GM04504 (cell line): ENCODE results near the gene DMXL1.
"Not testable (repeated sequence)": the region's sequence is repeated elsewhere in the genome, so short reads cannot be mapped to it uniquely, and the experiment has no call there.

Experiments
- DNase-seq: peaks from one replicate; pipeline ENCODE4 v3.0.0-alpha.2; 2012; ENCODE audit warnings: low read depth

Gene DMXL1

DNA sequence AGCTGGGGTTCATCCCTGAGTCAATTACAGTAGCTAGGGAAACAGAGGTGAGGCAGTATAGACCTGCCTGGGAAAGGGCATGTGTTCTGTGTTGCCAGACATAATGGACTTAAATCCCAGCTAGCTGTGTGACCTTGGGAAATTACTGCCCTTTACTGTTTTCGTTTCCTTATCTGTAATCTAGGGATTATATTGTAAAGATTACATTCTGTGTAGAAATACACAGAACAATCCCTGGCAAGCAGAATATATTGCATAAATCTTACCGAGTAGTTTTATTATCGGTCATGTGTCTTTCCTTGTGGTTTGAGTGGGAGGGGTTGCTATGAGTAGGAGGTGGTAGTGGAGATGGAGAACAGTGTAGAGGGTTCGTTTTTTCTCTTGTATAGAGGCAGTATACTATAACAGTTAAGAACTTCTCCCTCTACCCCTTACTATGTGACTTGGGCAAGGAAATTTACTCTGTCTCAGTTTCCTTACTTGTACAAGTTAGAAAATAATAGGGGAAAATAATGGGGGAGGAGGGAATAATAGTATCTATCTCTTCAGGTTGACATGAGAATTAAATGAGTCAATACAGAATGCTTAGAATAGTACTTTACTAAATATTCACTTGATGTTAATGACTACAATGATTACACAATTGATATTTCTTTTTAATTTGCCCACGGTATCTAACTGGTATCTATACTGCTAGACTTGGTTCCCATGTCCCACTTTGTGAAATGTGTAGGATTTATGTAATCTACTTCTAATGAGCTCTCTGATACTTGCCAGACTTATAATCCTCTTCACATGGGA, 7.1 kb upstream of the DMXL1 start:
- no peak for DNase-seq

DNA sequence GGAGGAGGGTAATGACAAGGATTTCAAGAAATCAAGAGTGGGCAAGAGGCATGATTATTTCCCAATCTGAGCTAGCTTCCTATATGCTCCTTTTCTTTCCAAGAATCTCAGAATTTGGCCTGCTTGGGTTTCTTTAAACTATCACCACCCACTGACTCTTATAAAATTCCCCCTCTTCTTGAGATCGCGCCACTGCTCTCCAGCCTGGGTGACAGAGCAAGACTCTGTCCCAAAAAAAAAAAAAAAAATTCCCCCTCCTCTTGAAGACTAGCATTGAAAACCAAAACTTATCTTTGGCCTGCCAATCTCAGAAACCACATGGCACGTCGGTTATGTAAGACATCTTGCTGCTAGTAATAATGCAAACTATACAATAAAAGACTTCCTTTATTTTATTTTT, 3.4 kb upstream of the DMXL1 start:
- no peak for DNase-seq

DNA sequence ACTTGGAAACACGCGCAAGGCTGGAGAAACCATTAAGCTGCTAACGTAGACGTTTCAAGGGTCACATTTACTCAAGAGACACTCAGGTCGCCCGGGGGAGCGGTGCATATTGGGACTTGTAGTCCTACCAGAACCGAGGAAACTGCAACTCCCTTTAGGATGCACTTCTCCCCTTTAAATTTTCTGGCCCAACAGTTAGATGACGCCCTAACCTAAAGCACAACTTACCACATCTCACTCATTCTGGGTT, 384 bp upstream of the DMXL1 start:
- no peak for DNase-seq

DNA sequence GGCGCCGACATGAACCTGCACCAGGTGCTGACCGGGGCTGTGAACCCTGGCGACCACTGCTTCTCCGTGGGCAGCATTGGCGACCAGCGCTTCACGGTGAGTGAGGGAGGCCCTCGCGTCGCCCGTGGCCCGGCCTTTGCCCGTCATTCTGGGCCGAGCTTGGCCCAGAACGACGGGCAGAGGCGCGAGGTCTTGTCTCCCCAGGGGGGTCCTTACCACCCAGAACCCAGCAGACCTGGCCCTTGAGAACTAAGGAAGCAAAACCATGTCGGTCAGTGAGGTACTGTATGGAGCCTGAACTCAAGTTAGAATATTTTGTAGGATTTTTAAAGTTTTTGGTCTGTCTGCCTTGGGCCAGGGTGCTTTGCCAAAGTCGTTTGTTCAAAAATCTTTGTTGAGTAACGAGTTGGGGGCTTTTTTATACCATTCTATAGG, 691 bp downstream of the DMXL1 start:
- no peak for DNase-seq

DNA sequence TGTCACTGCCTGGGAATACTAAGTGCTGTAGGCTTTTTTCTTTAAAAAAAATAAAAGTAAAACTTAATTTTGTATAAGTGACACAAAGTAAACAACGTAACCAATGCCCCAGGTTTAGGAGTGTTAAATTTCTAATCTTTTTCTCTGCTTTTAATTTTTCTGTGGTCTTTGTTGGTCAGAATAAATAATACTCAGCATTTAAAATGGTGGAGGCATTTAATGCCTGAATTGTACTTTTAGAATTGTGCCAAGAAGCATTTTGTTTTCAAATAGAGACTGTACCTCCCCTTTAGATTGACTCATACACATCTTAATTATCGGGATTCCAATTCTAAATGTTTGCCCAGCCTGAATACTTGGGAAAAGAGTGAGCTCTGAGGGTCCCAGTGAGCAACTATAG, 1.6 kb downstream of the DMXL1 start:
- no peak for DNase-seq

DNA sequence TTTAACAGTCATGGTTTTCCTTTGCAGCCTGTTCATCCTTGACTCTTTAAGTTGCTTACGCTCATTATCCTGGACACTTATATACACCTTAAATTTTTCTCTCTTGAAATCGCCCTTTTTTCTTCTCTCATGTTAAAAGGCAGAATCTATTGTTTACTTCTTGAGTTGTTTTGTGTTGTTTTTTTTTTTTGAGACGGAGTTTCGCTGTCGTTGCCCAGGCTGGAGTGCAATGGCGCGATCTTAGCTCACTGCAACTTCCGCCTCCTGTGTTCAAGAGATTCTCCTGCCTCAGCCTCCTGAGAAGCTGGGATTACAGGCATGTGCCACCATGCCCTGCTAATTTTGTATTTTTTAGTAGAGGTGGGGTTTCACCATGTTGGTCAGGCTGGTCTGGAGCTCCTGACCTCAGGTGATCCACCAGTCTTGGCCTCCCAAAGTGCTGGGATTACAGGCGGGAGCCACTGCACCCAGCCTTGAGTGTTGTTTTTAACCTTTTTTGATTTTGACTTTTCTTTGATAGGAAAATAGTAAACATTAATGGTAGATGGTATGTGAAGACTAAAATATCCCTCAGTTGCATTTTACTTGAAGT, 3.0 kb downstream of the DMXL1 start:
- not testable (repeated sequence) for DNase-seq

DNA sequence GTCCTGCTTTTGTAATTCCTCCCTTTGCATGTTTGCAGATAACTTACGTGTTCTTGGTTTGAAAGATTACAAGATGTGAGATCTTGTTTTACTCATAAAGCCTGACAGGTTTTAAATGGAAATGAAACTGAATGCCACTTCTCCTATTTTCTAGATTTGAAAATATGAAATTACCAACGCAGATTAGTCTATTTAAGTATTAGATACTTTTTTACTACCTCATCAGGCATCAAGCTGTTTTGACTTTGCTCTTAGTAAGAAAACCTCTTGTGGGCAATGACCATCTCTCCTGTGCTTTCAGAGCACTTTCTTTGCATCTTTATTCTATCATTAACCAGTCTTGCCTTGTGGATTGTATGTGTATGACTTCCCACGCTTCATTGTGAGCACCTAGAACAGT, 3.5 kb downstream of the DMXL1 start:
- no peak for DNase-seq

DNA sequence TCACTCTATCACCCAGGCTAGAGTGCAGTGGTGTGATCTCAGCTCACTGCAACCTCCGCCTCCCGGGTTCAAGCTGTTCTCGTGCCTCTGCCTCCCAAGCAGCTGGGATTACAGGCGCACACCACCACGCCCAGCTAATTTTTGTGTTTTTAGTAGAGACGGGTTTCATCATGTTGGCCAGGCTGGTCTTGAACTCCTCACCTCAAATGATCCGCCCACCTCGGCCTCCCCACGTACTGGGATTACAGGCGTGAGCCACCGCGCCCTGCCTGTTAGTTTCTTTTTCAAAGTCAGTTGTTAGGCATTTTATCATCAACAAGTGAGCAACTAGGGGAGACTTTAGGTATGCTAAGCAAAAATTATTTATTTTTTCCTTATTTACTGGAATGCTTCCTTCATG, 4.4 kb downstream of the DMXL1 start:
- DNase-seq = not testable (repeated sequence)

DNA sequence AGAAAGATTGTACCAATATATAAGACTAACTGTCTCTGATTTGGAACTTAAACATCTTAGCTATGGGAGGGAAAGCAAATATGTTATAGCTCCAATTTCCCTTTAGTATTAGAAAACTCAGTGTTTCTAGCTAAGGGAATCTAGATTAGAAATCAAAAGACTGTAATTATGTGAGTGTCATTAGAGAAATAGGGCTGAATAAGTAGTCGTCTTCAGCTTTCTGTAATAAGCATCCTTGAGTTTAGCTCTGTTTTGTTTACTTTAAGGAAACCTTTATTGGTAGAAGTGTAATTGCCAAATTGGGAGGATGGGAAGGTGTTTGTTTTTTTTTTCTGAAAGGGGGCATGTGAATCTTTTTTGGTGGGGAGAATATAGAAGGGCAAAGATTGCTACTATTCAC, 5.2 kb downstream of the DMXL1 start:
- DNase-seq = no peak

DNA sequence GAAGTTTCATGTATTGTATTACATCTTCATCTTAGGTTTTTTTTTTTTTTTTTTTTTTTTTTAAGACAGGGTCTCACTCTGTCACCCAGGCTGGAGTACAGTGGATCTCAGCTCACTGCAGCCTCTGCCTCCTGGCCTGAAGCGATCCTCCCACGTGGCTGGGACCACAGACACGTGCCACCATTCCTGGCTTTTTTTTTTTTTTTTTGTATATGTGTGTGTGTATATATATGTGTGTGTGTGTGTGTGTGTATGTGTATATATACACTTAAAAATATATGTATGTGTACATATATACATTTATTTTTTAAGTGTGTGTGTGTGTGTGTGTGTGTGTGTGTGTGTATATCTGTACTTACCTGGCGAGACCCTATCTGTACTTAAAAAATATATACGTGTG, 6.6 kb downstream of the DMXL1 start:
- DNase-seq = no peak

DNA sequence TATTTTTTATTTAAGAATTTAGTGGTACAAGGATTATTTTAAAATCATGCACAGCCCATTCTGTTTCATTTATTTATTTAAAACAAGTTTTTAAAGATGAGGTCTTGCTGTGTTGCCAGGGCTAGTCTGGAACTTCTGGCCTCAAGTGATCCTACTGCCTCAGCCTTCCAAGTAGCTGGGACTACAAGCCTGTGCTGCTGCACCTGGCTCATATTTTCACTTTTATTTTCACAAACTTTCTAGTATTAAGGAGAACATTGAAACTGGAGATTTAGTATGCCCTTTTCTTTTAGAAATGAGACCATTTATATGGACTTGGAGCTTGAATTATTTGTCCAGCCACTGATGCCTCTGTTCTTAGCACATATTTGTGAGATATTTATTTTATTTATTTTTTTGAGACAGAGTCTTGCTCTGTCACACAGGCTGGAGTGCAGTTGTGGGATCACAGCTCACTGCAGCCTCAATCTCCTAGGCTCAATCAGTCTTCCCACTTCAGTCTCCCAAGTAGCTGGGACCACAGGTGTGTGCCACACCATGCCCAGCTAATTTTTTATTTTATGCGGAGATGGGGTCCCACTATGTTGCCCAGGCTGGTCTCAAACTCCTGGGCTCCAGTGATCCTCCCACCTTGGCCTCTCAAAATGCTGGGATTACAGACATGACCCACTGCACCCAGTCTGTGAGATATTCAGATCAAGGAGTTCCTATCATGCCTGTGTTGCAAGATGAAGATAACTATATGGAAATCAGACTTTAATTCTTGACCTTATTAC, 7.4 kb downstream of the DMXL1 start:
- no peak for DNase-seq

DNA sequence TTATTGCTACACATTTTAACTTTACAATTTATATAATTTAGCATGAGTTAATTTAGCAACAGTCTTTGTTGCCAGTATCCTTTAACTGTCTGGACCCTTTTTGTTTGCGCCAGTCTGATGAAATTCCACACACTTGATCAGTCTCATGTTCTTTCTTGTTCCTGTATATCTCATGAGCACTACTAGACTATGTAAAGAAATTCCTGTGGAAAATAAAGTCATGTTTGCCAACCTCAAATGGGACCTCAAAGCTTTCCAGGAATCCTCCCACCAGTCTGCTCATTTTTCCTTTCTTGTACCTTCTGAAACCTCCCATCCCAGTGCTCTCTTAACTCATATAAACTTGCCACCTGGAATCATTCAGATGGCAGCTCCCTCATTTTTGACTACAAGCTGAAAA, 8.0 kb downstream of the DMXL1 start:
- DNase-seq = no peak

DNA sequence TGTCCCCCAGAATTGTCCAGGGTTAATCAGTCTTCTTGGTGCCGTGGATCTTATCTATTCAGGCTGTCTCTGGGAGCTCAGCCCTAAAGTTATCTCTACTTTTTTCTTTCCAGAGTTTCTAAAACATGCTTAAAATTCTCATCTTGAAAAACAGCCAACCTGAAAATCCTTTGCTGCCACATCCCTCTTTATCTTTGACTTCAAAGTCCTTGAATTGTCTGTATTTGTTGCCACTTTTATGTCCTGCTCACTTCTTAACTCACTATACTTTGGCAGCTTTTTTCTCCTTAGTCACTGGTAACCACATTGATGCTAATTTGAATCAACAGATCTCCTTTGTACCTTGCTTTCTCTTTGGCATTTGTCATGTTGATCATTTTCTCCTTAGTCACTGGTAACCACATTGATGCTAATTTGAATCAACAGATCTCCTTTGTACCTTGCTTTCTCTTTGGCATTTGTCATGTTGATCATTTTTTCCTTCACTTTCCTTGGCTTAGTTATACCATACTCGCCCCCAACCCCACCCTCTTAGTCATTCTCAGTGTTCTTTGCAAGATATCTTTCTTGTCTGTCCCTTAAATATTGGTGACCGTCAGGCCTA, 8.5 kb downstream of the DMXL1 start:
- no peak for DNase-seq

DNA sequence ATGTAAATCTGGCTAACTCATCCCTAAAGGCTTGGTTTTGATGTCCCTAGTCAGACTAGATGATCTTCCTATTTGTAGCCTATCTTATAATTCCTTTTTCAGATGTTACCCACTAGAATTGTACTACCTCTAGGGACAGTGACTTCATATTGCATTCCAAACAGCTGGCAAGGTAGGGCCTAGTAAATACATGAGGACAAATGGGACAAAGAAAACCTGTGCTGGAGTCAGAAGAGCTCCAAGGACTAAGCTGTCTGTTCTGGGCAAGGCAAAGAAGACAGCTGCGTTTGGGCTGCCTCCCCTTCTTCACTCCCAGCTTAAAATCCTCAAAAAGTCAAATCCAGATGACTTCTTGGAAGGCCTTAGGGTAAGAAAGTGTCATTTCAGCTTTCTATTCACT, 10.0 kb downstream of the DMXL1 start:
- DNase-seq = no peak

DNA sequence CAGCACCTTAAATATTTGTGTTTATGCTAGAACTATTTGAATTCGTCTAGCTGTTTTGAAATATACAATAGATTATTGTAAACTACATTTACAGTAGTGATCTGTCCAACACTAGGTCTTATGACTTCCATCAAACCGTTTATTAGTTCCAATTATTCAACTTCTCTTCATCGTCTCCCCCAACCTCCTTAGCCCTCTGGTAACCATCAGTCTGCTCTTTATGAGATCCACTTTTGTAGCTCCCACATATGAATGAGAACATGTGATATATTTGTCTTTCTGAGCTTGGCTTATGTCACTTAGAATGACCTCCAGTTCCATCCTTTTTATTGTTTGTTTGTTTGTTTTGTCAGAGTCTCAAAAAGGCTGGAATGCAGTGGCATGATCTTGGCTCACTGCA, 11.8 kb downstream of the DMXL1 start:
- no peak for DNase-seq

DNA sequence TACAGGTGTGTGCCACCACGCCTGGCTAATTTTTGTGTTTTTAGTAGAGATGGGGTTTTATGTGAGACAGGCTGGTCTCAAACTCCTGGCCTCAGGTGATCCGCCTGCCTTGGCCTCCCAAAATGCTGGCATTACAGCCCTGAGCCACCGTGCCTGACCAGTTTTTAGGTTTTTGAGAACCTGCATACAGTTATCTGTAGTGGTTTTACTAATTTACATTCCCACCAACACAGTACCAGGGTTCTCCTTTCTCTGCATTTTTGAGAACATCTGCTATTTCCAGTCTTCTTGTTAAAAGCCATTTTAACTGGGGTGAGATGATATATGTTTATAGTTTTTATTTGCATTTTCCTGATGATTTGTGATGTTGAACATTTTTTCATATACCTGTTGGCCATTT, 12.8 kb downstream of the DMXL1 start:
- no peak for DNase-seq

DNA sequence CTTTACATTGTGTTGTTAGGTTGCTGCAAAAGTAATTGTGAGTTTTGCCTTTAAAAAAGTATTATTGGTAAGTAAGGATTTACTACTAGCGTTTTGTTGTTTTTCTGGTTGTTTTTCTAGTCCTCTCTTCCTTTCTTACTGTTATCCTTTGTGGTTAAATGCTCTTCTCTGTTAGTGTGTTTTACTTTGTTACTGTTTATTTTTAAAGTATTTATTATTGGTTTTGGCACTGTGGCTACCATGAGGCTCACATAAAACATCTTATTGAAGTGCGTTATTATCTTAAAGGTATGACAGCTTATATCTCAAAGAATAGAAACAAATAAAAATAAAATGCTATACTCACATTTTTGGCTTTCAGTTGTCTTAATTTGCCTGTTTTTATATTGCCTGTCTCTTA, 17.6 kb downstream of the DMXL1 start:
- DNase-seq = no peak

DNA sequence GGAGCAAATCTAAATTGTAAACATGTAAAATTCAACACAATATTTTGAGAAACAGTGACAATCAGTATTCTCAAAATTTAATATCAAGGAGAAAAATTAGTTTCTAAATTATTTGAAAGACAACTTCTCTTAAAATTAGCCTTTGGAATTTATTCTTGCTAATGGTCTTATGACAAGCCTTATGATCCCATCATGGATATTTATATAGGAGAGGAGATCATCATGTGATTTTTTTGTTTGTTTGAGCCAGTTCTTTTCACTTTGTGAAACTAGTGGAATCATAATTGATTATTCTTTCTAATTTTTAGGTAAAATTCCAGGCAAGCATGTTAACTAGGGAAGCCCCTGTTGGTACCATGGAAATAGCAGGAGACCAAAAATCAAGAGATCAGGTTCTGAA, 24.7 kb downstream of the DMXL1 start:
- DNase-seq = no peak

DNA sequence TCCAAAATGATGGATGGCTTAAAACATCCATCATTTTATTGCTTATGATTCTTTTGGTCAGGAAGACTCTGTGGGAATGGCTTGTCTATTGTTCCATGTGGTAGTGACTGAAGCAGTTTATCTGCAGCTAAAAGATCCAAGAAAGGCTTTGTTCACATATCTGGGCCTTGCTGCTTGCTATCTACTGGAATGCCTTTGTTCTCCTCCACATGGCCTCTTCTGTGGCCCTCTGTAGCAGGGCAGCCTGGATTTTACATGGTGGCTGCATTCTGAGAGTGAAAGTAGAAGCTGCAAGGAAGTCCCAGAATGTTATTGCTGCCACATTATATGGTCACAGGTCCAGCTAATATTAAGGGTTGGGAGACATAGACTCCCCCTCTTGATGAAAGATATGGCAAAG, 35.1 kb downstream of the DMXL1 start:
- DNase-seq = no peak

DNA sequence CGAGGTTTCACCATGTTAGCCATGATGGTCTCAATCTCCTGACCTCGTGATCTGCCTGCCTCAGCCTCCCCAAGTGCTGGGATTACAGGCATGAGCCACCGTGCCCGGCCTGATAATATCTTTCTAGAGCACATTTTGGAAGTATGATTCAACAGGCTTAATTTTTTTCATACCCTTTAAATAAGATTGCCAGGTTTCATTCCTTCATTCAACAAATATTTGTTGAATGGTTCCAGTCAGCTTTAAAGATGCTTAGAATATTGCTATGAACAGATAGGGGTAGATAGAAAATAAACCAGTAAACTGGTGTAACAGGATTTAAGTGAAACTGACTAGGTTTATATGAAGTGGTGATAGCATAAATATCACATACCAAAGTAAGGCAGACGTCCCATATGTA, 41.3 kb downstream of the DMXL1 start:
- no peak for DNase-seq

DNA sequence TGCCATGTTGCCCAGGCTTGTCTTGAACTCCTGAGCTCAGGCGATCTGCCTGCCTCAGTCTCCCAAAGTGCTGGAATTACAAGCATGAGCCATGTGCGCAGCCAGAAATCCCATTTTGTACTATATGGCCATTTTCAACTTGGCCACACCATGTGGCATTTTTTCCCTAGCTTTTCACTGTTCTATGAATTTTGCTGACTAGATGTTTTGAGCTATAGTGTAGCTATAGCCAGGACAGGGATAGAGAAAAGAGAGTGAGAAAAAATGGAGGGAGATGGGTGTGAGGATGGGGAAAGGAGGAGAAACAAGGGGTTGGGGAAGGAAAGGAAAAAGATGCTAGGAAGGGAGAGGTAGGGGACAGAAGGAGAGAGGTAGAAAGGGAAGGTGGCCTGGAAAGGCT, 46.4 kb downstream of the DMXL1 start:
- DNase-seq = no peak

DNA sequence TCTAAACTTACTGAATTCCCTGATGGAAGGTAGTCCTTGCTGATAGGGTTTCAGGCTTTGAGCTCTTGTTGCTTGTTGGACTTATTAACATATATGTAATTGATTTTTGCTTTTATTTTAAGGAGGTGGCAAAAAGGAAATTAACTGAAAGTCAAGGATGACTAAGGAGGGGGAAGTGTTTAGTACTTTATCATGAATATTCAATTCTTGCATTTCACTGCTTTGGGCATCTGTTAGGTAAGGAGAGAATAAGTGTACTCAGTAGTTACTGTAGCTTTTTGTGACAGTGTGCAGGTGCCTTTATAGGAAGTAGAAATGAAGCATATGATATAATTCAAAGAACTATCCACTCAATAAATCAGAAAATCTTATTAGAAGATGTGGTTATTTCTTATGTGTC, 47.1 kb downstream of the DMXL1 start:
- DNase-seq = no peak

DNA sequence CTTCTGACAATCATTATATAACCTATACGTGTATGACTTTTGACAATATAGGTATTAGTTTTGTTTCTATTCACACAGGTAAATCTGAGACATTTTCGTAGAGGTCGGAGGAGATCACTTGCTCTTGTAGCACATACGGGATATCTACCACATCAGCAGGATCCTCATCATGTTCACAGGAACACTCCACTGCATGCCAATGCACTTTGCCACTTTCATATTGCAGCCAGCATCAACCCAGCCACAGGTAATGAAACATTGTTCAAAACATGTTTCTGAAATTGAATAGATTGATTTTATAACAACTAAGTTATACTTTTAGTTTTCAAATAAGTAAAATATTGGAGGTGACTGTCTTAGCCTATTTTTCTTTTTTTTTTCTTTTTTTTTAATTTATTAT, 50.0 kb downstream of the DMXL1 start:
- DNase-seq = no peak
